GM21737 (cell line): ENCODE results near the gene VASH2.
"Not testable (repeated sequence)": the region's sequence is repeated elsewhere in the genome, so short reads cannot be mapped to it uniquely, and the experiment has no call there.

Source experiments
- ATAC-seq: cut with Tn5 transposase; IDR thresholded peaks from one replicate; pipeline ENCODE4 v1.9.1; 2021; ENCODE audit warnings: mild to moderate bottlenecking, moderate library complexity; ENCODE audit not compliant: unreplicated experiment

The VASH2 gene

GRCh38 chr1:212977781-212978645, 27.7 kb downstream of the VASH2 start:
- ATAC-seq: no peak

GRCh38 chr1:212979340-212980122, 29.2 kb downstream of the VASH2 start:
- peak; percentile 46 for ATAC-seq

GRCh38 chr1:212980123-212980785, 29.9 kb downstream of the VASH2 start:
- ATAC-seq: no peak

GRCh38 chr1:212981025-212981495, 30.7 kb downstream of the VASH2 start:
- ATAC-seq: no peak

- ATAC-seq: peak; percentile 63
Measured at GRCh38 chr1:212981571-212982328, 31.4 kb downstream of the VASH2 start.

- ATAC-seq: no peak
Measured at GRCh38 chr1:212982430-212983152, 32.2 kb downstream of the VASH2 start.

GRCh38 chr1:212983482-212983881, 33.1 kb downstream of the VASH2 start:
- no peak for ATAC-seq

GRCh38 chr1:212984522-212985291, 34.4 kb downstream of the VASH2 start:
- no peak for ATAC-seq

GRCh38 chr1:212986551-212986950, 36.2 kb downstream of the VASH2 start:
- no peak for ATAC-seq

- no peak for ATAC-seq
Measured at GRCh38 chr1:212987702-212988322, 37.5 kb downstream of the VASH2 start.

- no peak for ATAC-seq
Measured at GRCh38 chr1:212990276-212990675, 39.9 kb downstream of the VASH2 start.

GRCh38 chr1:212993960-212994359, 43.6 kb downstream of the VASH2 start:
- not testable (repeated sequence) for ATAC-seq

- no peak for ATAC-seq
Measured at GRCh38 chr1:212994926-212995325, 44.6 kb downstream of the VASH2 start.

GRCh38 chr1:213003256-213003655, 52.9 kb downstream of the VASH2 start:
- peak; percentile 59 for ATAC-seq

- no peak for ATAC-seq
Measured at GRCh38 chr1:213008564-213008963, 58.2 kb downstream of the VASH2 start.

- no peak for ATAC-seq
Measured at GRCh38 chr1:213014642-213015041, 64.3 kb downstream of the VASH2 start.

- peak; percentile 91 for ATAC-seq
Measured at GRCh38 chr1:213015099-213016050, 65.0 kb downstream of the VASH2 start, which contains the start of gene ANGEL2. Gene ANGEL2 (minus strand): TSS chr1:213015867. CDS start chr1:213015671, 196 bp downstream.
